AG10803 (cell line): ENCODE data around the gene FREM2.
A peak's percentile ranks its signal among the peaks of the same experiment; 100 is the strongest.

Source experiments
- DNase-seq: peaks from one replicate; pipeline ENCODE4 v3.0.0; 2010; ENCODE audit warnings: low read depth
- H3K4me3 ChIP-seq: 2 replicates; pipeline ENCODE4 v1.5.1; 2011; ENCODE audit warnings: mild to moderate bottlenecking, low read length, control low read depth
- TF ChIP-seq, protein P1 (sequence below): conservative IDR thresholded peaks from 2 replicates; pipeline ENCODE4 v1.5.1; 2011; ENCODE audit warnings: mild to moderate bottlenecking, low read length, control low read depth, inconsistent platforms

The FREM2 gene

DNA sequence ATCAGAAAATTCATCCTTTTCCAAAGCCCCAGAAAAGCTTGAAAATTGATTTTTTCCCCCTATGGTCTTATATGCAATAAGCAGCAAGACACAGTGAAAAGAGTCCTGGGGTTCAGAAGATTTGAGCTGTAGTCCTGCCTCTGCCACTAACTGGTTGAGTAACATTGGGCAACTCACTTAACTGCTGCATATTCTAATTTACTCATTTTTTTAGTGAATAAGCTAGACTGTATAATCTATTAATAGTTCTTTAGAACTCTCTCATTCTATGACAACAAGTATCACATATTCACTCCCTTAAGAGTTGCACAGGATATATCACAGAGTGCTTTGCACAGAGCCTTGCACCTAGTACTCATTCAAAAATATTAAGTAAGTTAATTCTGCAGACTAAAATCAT is 192.9 kb downstream of the FREM2 start:
- TF ChIP-seq, protein P1, sequence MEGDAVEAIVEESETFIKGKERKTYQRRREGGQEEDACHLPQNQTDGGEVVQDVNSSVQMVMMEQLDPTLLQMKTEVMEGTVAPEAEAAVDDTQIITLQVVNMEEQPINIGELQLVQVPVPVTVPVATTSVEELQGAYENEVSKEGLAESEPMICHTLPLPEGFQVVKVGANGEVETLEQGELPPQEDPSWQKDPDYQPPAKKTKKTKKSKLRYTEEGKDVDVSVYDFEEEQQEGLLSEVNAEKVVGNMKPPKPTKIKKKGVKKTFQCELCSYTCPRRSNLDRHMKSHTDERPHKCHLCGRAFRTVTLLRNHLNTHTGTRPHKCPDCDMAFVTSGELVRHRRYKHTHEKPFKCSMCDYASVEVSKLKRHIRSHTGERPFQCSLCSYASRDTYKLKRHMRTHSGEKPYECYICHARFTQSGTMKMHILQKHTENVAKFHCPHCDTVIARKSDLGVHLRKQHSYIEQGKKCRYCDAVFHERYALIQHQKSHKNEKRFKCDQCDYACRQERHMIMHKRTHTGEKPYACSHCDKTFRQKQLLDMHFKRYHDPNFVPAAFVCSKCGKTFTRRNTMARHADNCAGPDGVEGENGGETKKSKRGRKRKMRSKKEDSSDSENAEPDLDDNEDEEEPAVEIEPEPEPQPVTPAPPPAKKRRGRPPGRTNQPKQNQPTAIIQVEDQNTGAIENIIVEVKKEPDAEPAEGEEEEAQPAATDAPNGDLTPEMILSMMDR = no peak
- no peak overlapping the region for H3K4me3 ChIP-seq
- DNase-seq = no peak

DNA sequence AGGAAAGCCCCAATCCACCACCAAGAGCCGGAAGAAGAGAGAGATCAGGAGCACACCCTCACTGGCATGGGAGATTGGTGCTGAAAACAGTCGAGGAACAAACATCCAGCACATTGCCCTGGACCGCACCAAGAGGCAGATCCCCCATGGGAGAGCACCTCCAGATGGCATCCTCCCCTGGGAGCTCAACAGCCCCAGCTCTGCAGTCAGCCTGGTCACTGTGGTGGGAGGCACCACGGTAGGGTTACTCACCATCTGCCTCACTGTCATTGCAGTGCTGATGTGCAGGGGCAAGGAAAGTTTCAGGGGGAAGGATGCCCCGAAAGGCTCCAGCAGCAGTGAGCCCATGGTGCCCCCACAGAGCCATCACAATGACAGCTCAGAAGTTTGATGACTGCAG is 193.5 kb downstream of the FREM2 start:
- DNase-seq = no peak
- H3K4me3 ChIP-seq = no peak overlapping the region
- TF ChIP-seq, protein P1 = no peak

DNA sequence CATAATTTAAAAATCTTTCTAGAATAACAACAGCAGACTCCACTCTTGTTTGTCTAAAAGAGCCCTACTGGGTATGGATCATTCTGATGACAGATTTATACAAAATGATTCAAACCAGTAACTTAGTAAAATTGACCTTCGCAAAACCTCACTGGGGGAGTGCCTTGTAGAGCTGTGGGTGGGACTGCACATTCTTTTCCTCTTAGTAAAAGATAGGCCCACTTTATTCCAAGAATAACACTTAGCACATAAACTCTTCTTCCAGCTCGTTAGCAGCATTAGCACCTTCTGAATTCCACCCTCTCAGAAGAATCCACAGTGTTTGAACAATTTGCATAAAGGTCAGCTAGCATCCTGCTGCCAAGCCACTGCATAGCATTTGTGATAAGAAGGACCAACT is 196.9 kb downstream of the FREM2 start:
- no peak overlapping the region for H3K4me3 ChIP-seq
- TF ChIP-seq, protein P1 = no peak
- no peak for DNase-seq

DNA sequence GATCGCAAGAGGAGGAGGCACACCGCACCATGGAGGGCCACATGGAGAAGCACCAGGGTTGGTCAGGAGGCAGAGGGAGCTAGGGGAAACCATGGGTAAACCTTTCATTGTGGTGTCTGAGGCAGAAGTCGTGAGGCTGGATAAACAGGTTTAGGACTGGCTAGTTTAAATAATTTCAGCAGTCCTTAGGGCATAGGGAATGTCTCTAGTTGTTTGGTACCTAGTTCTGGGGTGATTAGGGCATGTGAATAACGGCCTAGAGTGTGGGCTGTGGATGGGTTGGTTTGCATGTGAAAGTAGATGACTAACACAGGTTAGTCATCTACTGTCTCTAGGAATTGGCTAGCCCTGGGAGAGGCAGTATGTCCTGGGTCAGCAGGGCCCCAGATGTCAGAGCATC is 201.4 kb downstream of the FREM2 start:
- H3K4me3 ChIP-seq = no peak overlapping the region
- peak; percentile 11 for DNase-seq
- TF ChIP-seq, protein P1 = no peak

DNA sequence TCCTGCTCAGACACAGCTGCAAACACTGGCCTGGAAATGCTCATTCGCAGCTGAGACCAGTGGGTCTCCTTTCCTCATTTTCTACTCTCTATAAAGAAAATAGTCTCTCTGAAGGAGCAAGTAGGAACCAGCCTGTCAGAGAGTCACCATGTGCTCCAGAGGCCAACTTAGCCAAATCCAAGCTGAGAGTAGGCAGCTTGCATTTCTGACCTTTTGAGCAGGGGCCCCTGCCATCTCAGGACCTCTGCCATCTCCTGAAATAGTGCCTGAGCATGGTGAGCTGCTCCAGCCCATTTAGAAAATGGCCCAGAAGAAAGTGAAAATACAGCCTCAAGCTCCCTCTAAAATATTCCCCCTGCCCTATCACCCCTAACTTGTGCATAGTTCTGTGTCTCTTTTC is 208.2 kb downstream of the FREM2 start:
- DNase-seq = no peak
- TF ChIP-seq, protein P1 = no peak

DNA sequence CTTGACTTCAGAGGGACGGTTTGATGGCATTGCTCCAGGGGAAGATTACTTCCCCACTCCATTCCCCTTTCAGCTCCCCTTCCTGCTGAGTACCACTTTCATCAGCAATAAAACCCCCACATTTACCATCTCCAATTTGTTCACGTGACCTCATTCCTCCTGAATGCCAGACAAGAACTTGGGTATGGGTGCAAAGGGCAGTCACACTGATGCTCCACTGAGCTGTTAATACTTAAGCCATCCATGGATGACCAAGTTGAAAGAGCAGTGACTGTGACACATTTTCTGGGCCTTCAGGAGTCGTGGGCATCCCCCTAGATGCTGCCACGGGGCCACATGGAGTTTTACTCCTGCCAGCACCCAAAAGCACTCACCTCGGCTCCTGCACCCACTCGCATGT is 210.6 kb downstream of the FREM2 start:
- TF ChIP-seq, protein P1 = no peak
- H3K4me3 ChIP-seq = no peak overlapping the region
- no peak for DNase-seq

More for the DNA sequence above, 208.2 kb downstream of the FREM2 start:
- no peak overlapping the region for H3K4me3 ChIP-seq

DNA sequence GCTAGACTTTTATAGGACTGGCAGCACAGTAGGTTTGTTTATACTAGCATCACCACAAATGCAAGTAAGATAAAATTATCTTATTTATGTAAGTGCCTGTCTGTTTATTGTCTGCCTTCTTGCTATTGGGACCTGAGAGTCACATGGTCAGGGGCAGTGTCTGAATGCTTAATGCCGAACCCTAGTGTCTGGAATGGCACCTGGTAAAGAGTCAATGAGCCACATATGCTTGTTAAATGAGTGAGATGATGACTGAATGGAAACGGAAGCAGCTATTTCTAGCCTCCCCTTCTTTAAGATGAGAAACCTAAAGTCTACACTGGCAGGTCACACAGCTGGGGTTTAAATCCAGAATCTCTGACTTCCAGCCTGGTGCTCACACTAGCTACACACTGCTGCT is 211.6 kb downstream of the FREM2 start:
- no peak overlapping the region for H3K4me3 ChIP-seq
- DNase-seq = no peak
- TF ChIP-seq, protein P1 = no peak
